Activated CD4-positive, CD25-positive, alpha-beta regulatory T cell (primary cell): ENCODE results near the gene HOXA5.

Experiments used
- DNase-seq, 4 experiments: peaks; one replicate each; lab custom pipeline; 2025; lab: John Stamatoyannopoulos, UW

Gene HOXA5

GRCh38 chr7:27143023-27143949 is at the start of gene HOXA5:
TSS of gene HOXA5 (minus strand) at chr7:27143681. CDS start at chr7:27143607, 74 bp downstream.
- DNase-seq: no peak

- DNase-seq: no peak
Measured at GRCh38 chr7:27192546-27193334, 49.3 kb upstream of the HOXA5 start.

GRCh38 chr7:27191833-27192545 is 48.5 kb upstream of the HOXA5 start:
- no peak for DNase-seq

- DNase-seq: no peak
Measured at GRCh38 chr7:27191161-27191731, 47.8 kb upstream of the HOXA5 start.

GRCh38 chr7:27189997-27190748 is 46.7 kb upstream of the HOXA5 start:
- no peak for DNase-seq

GRCh38 chr7:27189295-27189996 is 46.0 kb upstream of the HOXA5 start:
- DNase-seq: no peak

- DNase-seq: peak in 1 of 4 experiments; percentile 27
Measured at GRCh38 chr7:27188386-27189294, 45.2 kb upstream of the HOXA5 start.

- DNase-seq: no peak
Measured at GRCh38 chr7:27187475-27188385, 44.2 kb upstream of the HOXA5 start.

- no peak for DNase-seq
Measured at GRCh38 chr7:27186668-27187474, 43.4 kb upstream of the HOXA5 start.

- no peak for DNase-seq
Measured at GRCh38 chr7:27185854-27186667, 42.6 kb upstream of the HOXA5 start.

- no peak for DNase-seq
Measured at GRCh38 chr7:27185013-27185853, 41.8 kb upstream of the HOXA5 start, which contains the start of gene HOXA11. TSS of gene HOXA11 (minus strand) at chr7:27185232. CDS start at chr7:27185144, 88 bp downstream.

- DNase-seq: no peak
Measured at GRCh38 chr7:27184337-27185012, 41.0 kb upstream of the HOXA5 start.

- no peak for DNase-seq
Measured at GRCh38 chr7:27183682-27184336, 40.3 kb upstream of the HOXA5 start.
